Islet precursor cell (in vitro differentiated cells): ENCODE data around the gene AAMDC.
A peak's percentile ranks its signal among the peaks of the same experiment; 100 is the strongest.

Source experiments
- DNase-seq: peaks from one replicate; pipeline ENCODE4 v3.0.0-alpha.2; 2018

The AAMDC gene

GRCh38 chr11:77820565-77821348 lies at the start of gene AAMDC, which contains the start of gene RSF1:
Gene AAMDC, plus strand, starts transcription at chr11:77821144. Its CDS starts 21,353 bp downstream, at chr11:77842497.
Gene RSF1, minus strand, starts transcription at chr11:77820722. Its CDS starts 8 bp downstream, at chr11:77820714.
- DNase-seq, result peak; percentile 99

DNA sequence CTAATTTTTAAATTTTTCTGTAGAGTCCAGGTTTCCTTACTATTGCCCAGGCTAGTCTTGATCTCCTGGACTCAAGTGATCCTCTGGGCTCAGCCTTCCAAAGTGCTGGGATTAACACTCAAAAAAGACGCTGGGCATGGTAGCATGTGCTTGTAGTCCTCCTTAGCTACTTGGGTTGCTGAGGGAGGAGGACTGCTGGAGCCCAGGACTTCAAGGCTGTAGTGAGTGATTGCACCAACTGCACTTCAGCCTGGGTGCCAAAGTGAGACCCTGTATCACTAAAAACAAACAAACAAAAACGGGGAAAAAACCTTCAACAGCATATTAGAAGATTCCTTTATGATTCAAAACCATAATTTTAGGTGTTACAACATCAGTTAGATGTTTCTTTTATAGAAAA lies 45.0 kb upstream of the AAMDC start:
- no peak for DNase-seq

- DNase-seq, result no peak
Measured at GRCh38 chr11:77776455-77776854, 44.5 kb upstream of the AAMDC start.

DNA sequence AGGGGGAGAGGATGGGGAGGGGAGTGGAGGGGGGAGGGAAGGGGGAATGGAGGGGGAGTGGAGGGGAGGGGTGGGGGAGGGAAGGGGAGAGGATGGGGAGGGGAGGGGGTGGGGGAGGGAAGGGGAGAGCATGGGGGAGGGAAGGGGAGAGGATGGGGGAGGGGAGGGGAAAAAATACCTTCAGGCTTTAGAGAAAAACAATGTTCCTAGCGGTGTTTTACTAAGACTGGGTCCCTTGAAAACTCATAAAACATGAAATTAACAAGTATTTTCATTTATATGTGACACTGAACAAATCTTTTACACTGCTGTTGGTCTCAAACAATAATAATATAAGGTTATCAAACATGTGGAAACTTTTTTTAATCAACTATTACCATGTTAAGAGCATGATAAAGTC lies 42.8 kb upstream of the AAMDC start:
- DNase-seq, result no peak

- no peak for DNase-seq
Measured at GRCh38 chr11:77778549-77778948, 42.4 kb upstream of the AAMDC start.

- DNase-seq, result no peak
Measured at GRCh38 chr11:77779935-77780334, 41.0 kb upstream of the AAMDC start.

DNA sequence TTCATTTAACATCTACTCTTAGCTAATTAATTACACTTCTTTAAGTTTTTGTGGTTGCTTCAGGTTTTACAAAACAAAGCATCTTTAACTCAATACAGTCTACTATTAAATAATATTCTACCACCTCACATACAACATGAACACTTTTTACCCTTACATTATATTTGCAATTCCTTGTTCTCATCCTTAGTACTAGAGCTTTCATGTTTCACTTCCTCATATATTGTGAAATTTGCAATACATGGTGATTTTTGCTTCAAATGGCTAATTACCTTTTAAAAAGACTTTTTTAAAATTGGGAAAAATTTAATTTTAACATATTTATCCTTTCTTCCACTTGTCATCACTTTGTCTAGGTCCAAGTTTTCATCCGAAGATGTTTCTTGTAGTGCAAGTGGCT lies 37.9 kb upstream of the AAMDC start:
- no peak for DNase-seq

- no peak for DNase-seq
Measured at GRCh38 chr11:77784572-77784971, 36.4 kb upstream of the AAMDC start.

DNA sequence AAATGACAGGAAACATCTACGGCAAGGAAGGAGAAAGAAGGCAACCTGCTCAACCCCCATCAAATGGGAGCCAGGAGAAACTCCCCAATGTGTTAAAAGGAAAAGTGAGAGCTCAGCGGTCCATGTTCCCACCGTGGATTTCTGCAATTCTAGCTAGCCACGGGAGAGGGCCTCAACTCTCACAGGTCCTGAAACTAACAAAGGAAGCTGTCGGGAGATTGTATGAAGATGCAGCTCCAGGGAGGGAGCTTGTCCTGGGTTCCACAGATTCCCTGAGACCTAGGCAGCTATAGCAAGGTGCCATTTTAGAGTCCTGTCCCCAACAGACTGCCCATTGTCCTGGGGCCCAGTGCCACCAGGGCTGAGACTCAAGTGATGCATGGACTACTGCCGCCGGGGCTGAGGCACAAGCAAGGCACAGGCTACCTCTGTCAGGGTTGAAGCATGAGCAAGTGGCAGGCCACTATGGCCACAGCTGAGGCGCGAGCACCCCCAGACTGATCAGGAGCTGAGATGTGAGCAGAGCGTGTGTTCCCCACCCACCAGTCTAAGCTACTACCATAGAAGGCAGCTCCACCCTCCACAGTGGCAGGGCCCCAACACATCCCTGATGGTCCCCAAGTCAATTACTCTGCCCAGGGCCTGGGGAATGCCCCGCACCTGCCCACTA lies 31.7 kb upstream of the AAMDC start:
- no peak for DNase-seq

DNA sequence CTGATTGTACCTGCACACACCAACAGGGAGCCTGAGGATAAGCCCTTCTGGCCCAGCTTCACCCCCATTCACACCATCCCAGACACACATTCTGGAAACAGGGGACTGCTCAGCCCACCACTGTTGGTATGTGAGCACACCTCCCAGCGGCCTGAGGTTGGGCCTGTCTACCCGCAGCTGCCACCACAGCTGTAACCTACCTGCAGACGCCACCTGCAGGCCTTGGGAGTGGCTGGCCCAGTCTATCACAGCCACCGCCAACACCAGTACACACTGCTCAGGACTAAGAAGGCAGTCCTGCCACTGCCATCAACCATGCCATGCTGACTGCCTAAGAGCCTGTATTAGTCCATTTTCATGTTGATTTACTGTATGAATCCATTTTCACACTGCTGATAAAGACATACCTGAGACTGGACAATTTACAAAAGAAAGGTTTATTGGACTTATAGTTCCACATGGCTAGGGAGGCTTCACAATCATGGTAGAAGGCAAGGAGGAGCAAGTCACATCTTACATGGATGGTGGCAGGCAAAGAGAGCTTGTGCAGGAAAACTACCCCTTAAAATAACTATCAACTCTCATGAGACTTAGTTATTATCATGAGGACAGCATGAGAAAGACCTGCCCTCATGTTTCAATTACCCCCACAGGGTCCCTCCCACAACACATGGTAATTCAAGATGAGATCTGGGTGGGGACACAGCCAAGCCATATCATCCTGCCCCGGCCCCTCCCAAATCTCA lies 31.0 kb upstream of the AAMDC start:
- no peak for DNase-seq

- no peak for DNase-seq
Measured at GRCh38 chr11:77791301-77791700, 29.6 kb upstream of the AAMDC start.

DNA sequence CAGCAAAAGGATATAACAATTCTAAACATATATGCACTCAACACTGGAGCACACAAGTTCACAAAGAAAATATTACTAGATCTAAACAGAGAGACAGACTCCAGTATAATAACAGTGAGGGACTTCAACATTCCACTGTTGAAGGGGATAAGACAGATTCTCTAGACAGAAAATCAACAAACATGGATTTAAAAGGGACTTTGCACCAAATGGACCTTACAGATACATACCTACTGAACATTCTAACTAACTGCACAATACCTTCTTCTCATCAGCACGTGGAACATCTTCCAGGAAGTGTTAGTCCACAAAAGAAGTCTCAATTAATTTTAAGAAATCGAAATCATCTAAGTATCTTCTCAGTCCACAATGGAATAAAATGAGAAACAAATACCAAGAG lies 27.0 kb upstream of the AAMDC start:
- DNase-seq, result no peak

- DNase-seq, result no peak
Measured at GRCh38 chr11:77799338-77799737, 21.6 kb upstream of the AAMDC start.

DNA sequence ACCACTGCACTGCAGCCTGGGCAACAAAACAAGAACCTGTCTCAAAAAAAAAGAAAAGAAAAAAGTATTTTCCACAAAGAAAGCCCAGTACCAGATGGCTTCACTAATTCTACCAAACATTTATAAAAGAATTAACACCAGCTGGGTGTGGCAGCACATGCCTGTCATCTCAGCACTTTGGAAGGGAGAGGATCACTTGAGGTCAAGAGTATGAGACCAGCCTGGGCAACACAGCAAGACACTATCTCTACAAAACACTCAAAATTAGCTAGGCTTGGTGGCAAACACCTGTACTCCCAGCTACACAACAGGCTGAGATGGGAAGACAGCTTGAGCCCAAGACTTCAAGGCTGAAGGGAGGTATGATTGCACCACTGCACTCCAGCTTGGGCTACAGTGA lies 20.5 kb upstream of the AAMDC start:
- DNase-seq, result no peak

DNA sequence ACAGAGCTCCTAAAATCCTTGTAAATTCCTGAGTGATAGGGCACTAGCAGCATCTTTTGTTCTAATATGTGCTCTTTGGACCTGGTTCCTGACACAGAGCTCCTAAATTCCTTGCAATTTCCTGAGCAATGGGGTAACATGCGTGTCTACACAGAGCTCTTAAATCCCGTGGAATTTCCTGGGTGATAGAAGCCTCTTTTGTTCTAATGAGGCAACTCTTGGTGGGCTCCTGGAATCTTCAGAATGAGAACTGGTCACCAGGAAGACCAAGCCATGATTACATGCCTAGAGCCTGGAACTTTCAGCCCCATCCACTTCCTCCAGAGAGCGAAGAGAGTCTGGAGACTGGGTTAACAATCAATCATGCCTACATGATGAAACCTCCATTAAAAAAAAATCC lies 19.5 kb upstream of the AAMDC start:
- peak; percentile 72 for DNase-seq

GRCh38 chr11:77806415-77806814 lies 14.5 kb upstream of the AAMDC start:
- DNase-seq, result no peak

DNA sequence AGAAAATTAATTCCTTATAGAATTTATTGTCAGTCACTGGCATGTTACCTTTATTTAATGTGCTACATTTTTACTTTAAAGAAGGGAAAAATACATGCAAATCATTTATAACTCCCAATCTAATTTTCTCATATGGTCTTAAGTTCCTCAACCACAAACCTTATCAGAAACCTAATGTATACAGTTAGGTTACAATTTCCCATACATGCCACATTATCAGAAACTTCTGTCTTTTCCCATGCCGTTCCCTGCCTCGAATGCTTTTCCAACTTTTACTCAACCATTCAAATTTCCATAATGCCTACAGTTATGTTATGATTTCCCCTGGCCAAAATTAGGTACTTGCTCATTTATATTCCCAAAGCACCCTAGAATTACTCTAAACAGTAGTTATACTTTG lies 14.0 kb upstream of the AAMDC start:
- no peak for DNase-seq

GRCh38 chr11:77813256-77813655 lies 7.7 kb upstream of the AAMDC start:
- DNase-seq, result no peak

DNA sequence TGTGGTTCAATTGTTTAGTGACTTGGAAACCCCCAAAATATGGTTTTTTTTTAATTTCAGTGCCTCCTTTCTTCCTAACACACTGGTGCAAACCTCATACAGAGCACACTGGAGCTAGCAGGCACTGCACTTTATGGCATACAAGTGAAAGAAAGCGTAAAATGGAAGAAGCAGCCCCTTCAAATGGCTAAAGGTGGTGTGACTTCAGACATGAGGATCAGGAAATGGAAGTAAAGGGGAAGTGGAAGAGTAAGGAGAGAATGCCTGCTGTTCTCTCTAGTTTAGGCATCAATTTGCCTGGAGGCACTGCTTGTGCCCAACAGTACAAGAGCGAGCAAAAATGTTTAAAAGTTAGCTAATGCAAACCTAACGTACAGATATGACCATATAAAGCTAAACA lies 6.1 kb upstream of the AAMDC start:
- no peak for DNase-seq

DNA sequence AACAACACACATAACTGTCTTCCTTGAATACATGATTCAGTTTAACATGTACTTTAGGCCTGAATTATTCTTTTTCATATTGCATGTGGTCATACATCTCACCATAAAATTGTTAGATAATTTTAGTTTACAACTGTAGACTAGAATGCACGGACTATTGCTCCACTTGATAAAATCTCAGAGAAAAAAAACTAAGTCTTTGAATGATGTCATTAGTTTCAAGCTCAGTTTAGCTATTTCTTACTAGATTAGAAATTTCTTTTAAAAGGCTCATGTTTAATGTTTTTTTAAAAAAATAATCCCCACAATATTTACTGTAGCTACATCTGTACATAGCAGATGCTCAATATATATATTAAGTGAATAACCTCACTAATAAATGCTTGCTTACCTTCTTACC lies 5.5 kb upstream of the AAMDC start:
- DNase-seq, result no peak

- peak; percentile 97 for DNase-seq
Measured at GRCh38 chr11:77819411-77819920, 1.5 kb upstream of the AAMDC start.

DNA sequence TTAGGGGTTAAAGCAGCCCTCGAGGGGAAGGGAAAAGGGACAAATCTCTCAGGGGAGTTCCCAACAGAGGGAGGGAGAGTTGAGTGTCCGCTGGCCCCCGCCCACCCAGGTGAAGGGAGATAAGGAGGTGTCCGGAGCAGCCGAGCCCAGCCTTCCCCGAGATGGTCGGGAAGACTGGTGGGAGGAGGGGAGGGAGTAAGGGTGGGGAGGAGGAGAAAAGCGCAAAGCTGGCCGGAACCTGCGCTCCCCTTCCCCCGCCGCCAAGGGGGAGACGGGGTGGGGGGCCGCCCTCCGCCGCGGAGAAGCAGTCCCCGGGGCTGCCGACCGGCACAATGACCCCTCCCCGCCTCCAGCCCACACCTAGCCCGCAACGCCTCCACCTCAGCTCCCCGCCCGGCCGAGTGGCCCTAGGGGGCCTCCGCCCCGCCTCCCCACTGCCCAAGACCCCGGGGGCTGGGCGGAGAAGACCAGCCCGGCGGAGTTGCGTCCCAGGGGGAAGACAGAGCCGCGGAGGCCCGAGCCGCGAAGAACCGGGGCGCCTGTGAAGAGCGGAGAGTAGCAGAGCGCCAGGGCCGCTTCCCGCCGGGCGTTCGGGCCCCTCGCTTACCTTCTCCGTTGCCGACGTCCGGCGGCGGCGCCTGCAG lies 901 bp upstream of the AAMDC start:
- DNase-seq, result peak; percentile 85

- DNase-seq, result no peak
Measured at GRCh38 chr11:77821349-77821851, 456 bp downstream of the AAMDC start.
